ENCODE results near the gene CASTOR1.

GRCh38 chr22:30275625-30276024, 13.7 kb downstream of the CASTOR1 start:
- TF ChIP-seq GATA2 (IDR thresholded peaks at IDR 0.05; ENCODE audit: low read depth, low read length), result no peak
- no peak for TF ChIP-seq GATA3 (IDR thresholded peaks at IDR 0.05; ENCODE audit: low read depth, low read length)
